DMS53 treated with DMSO at 0.1 percent for 48 hours (cell line): Measurements from ENCODE around the gene MACROD2.

Source experiments
- DNase-seq: peaks from one replicate; lab custom pipeline; 2025; ENCODE audit not compliant: unreplicated experiment; lab: John Stamatoyannopoulos, UW

Gene MACROD2

DNA sequence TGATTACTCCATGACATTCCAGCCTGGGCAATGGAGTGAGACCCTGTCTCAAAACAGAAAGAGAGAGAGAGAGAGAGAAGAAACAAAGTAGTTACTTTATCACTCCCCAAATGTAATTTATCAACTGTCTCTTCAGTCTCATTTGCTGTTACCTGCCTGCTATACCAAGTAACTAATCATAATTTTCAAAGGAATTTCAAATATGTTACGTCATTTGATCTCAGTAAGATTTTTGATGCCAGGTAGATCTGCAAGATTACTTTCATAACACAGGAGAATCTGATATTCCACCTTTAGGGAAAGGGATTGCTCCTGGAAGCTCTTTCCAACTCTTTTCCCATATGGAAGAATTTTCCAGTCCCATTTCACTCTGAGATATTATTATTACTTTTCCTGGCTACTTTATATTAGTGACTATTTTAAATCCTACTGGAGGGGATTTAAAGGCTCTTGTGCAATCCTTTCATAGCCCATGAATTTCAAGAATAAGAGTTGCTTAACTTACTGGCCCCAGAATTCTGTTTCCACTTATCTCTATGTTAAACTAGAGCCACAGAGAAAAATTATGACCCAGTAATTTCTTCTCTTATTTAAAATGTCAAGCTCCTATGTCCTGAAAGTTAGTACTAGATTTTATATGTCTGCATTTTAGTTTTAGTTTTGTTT is 732.3 kb downstream of the MACROD2 start:
- no peak for DNase-seq

- DNase-seq, result peak; percentile 61
These were observed 734.1 kb downstream of the MACROD2 start for GRCh38 chr20:14729390-14729789.

DNA sequence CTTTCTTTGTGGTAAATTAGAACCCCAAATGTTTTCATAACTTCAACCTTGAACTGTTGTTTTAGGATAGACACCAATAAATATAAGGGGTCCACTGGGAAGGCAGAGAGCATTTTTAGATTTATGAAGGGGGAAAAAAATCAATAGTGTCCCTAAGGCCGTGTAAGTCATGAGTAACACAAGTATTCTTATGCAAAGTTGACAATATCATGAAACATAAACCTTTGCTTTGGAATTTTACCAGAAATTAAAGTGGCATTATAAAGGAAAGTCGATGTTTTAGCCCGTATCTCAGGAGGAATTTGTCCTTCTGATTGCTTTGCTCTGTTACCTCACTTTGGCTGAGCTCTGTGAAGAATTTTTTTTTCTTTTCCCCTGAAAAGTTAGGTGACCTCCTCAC is 737.0 kb downstream of the MACROD2 start:
- no peak for DNase-seq

DNA sequence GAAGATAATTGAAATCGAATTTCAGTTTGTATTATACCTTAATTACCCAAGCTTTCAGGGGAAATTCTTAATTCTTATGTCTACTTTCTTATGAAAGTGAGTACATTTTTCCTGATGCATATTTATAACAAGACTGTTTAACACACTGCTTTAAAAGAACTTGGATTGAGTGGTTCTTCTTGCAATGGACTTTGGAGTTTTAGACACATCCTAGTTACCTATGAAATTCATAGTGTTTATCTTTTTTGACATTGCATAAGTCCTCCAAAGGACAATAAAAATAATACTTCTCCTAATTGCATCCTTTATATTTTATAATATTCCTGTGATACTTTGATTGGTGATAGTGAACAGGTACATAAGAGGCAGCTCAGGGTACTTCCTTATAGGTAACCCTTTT is 737.7 kb downstream of the MACROD2 start:
- no peak for DNase-seq

DNA sequence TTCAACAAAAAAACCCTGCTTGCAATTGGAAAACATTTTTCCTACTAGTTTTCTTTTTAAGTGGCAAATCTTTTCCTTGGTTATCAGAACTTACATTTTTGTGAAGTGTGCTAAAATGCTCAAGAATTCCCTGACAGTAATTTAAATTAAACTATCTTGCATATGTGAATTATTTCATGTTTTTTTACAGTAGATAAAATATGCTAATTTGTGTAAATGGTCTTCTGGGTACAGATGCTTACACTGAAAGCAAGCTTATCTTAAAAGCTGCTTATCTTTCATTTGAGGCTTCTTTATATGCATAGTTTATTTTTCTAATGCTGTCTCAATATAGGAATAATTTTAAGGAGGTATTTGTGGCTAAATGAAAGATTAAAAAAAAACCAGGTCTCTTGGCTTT is 745.1 kb downstream of the MACROD2 start:
- DNase-seq, result no peak

GRCh38 chr20:14741616-14742015 is 746.3 kb downstream of the MACROD2 start:
- no peak for DNase-seq

- no peak for DNase-seq
These were observed 749.4 kb downstream of the MACROD2 start for GRCh38 chr20:14744723-14745122.

DNA sequence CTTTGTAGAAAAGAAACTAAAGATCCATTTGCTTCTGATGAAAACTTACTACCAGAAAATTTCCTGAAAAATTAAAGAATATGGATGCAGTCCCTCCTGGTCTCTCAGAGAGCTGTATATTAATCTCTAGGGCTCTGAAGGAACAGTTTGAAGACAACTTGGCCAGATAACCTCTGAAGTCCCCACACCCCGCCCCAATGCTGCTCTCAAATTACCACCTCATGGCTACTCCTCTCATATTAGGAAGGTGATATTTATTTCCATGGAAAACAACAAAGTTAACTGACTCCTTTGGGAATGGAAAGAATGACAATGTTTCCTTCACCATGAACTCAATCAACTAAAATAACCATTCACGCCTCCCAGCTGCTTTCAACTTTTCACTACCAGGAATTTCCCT is 750.5 kb downstream of the MACROD2 start:
- DNase-seq, result no peak

DNA sequence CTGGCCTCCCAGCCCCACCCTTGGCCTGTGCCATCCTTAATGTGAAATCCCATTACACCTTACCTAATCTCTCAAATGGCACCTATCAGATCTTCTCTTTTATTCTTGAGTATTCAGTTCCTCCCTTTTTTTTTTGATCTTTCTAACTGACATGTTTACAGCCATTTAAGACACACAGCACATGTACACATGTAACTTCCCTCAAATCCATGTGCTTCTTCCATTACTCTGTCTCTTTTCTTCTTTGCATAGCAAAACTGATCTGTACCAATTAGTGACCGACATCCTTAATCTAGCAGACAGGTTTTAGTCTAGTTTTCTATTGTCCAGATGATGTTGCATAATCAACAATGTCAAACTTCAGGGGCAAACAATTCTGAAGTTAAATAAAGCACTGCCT is 755.9 kb downstream of the MACROD2 start:
- DNase-seq, result no peak

GRCh38 chr20:14757728-14758127 is 762.4 kb downstream of the MACROD2 start:
- DNase-seq, result no peak

GRCh38 chr20:14758356-14758755 is 763.0 kb downstream of the MACROD2 start:
- no peak for DNase-seq

GRCh38 chr20:14759979-14760378 is 764.7 kb downstream of the MACROD2 start:
- no peak for DNase-seq

GRCh38 chr20:14761903-14762302 is 766.6 kb downstream of the MACROD2 start:
- no peak for DNase-seq

GRCh38 chr20:14764511-14765369 is 769.4 kb downstream of the MACROD2 start:
- DNase-seq, result peak; percentile 15

DNA sequence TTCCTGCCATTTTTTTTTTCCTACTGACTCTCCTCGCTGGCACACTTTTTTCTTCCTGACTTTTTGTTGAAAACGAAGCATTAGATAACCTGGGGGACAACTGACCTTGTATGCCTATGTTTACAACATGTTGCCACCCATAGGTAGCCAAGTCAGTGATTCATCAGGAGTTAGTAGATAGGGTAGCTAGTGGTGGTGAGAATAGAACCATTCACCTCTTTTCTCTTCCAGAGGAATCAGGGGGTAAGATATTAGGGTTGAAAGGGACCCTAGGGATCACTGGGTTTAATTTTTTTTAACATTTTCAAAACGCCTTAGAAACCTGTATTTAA is 770.0 kb downstream of the MACROD2 start:
- no peak for DNase-seq

DNA sequence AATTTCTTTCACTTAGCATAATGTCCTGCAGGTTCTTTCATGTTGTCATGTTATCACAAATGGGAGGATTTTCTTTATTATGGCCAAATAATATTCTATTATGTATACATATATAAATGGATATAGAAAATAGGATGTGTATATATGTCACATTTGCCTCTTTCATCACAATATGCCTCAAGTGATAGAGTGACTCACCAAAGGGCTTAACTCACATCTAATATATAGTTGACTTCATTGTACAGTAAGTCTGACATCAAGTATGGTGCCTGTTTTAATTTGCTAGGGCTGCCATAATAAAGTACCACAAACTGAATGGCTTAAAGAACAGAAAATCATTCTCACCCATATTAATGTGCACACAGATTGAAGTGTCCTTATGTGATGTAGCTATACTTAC is 778.2 kb downstream of the MACROD2 start:
- no peak for DNase-seq

DNA sequence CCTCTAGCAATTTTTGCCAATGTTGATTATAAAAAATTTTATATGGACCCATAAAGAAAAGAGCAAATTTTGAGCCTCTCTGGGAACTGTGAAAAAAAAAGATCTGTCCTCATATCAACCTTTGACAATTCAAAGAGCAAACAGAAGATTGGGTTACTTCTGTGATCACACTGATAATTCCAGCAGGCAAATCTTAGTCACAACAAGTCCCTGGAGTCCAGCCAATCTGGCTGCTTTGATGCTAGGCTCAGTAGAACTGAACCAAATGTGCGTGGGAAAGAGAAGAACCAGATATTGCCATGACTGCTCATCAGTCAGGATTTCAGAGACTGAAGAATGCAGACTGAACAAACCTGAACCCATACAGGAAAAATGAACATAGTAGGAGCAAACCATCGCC is 780.5 kb downstream of the MACROD2 start:
- DNase-seq, result peak; percentile 23

GRCh38 chr20:14777591-14777990 is 782.3 kb downstream of the MACROD2 start:
- no peak for DNase-seq

DNA sequence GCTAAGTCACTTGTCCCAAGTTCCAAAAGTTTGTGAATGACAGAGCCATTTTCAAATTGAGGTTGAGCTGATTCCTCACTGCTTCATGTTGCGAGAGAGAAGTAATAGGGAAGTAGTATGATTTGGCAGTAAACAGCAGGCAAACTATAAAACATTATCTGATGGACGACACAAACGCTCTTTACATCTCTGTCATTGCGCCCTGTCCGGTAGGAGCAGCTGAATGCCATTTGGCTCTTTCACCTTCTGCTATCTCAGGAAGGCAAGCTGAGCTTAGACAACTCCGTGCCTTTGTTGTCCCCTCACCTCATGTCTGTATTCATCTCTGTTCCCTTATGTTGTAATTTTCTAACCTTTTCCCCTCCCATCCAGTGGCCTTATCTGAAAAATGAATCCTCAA is 782.8 kb downstream of the MACROD2 start:
- no peak for DNase-seq

- no peak for DNase-seq
These were observed 783.6 kb downstream of the MACROD2 start for GRCh38 chr20:14778875-14779274.

- DNase-seq, result no peak
These were observed 785.2 kb downstream of the MACROD2 start for GRCh38 chr20:14780508-14780907.

- no peak for DNase-seq
These were observed 787.4 kb downstream of the MACROD2 start for GRCh38 chr20:14782731-14783130.

DNA sequence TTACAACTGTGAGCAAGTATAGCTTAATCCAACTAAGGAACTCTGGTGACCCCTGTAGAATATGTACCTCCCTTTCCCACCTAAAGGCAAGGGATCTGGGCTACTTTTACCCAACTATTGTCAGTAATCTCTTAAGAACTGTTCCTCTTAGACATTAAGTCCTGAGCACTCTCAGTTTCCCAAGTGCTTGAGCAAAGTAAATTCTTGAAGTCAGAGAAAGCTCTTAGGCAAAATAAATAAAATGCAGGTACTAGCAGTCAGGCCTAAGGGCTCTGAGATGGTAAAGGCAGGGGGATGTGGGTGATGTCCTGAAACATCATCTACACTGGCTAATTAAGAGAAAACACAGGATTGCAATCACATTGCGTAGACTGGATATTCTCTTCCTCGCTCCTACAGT is 788.5 kb downstream of the MACROD2 start:
- DNase-seq, result no peak
